Inflammatory macrophage (primary cell): ENCODE data around the gene AGR2.
A peak's percentile ranks its signal among the peaks of the same experiment; 100 is the strongest.
"Not testable (repeated sequence)": the region's sequence is repeated elsewhere in the genome, so short reads cannot be mapped to it uniquely, and the experiment has no call there.

ENCODE experiments used
- DNase-seq, 2 donors: peaks; one replicate each; pipeline ENCODE4 v3.0.0-alpha.2; 2020 to 2022

Gene AGR2

GRCh38 chr7:16773884-16774283, 30.9 kb downstream of the AGR2 start:
- no peak for DNase-seq

GRCh38 chr7:16773326-16773725, 31.5 kb downstream of the AGR2 start:
- no peak for DNase-seq

GRCh38 chr7:16770657-16771329, 34.0 kb downstream of the AGR2 start:
- DNase-seq: no peak

GRCh38 chr7:16769994-16770393, 34.8 kb downstream of the AGR2 start:
- not testable (repeated sequence) for DNase-seq

- DNase-seq: no peak
Observed at GRCh38 chr7:16765436-16765859, 39.4 kb downstream of the AGR2 start.

GRCh38 chr7:16764942-16765341, 39.9 kb downstream of the AGR2 start:
- DNase-seq: no peak

- DNase-seq: no peak
Observed at GRCh38 chr7:16762177-16762576, 42.6 kb downstream of the AGR2 start.

GRCh38 chr7:16759840-16760239, 45.0 kb downstream of the AGR2 start:
- no peak for DNase-seq

- DNase-seq: no peak
Observed at GRCh38 chr7:16758631-16759611, 45.9 kb downstream of the AGR2 start.

GRCh38 chr7:16758036-16758435, 46.8 kb downstream of the AGR2 start:
- DNase-seq: no peak

GRCh38 chr7:16755397-16755796, 49.4 kb downstream of the AGR2 start:
- peak; percentile 25 to 43 for DNase-seq

GRCh38 chr7:16754856-16755317, 49.9 kb downstream of the AGR2 start:
- DNase-seq: no peak

- DNase-seq: peak in 1 of 2 donors; percentile 29
Observed at GRCh38 chr7:16753932-16754855, 50.6 kb downstream of the AGR2 start.

GRCh38 chr7:16753102-16753931, 51.5 kb downstream of the AGR2 start, which contains the start of gene TSPAN13:
TSS of gene TSPAN13 (plus strand) at chr7:16753755. CDS start at chr7:16753968, 213 bp downstream.
- DNase-seq: peak; percentile 23 to 60

- no peak for DNase-seq
Observed at GRCh38 chr7:16747102-16747501, 57.7 kb downstream of the AGR2 start.

GRCh38 chr7:16745645-16746044, 59.2 kb downstream of the AGR2 start:
- DNase-seq: no peak

GRCh38 chr7:16744518-16745250, 60.1 kb downstream of the AGR2 start:
- DNase-seq: peak; percentile 19

- DNase-seq: no peak
Observed at GRCh38 chr7:16743236-16743635, 61.6 kb downstream of the AGR2 start.

- DNase-seq: no peak
Observed at GRCh38 chr7:16742547-16742946, 62.3 kb downstream of the AGR2 start.
